ENCODE data around the gene CHPT1. TPM values are rescaled to one million over a fixed set of nuclear protein-coding genes. Genes with fewer than 3 reads are reported as not detected.
A peak's percentile ranks its signal among the peaks of the same experiment; 100 is the strongest.

CHPT1 gene
- total RNA-seq, 1 donor = 24.6 TPM

DNA sequence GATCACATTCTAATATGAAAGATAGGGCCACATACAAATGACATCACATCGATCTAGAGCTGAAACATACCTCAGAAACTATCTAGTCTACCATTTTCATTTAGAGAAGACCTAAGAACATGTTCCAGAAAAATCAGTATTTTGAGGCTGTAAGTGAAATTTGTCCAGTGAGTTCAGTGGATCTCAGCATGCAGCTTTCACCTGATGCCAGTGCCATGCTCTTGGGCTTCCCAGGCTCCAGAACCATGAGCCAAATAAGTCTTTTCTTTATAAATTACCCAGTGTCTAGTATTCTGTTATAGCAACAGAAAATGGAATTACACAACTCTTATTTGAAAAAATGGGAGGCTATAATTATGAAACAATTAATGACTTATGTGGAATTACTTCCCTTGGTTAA lies 9.0 kb downstream of the CHPT1 start:
- no peak for DNase-seq (ENCODE audit: insufficient read length, low spot score, missing footprints)
- Histone ChIP-seq H3K4me2 (ENCODE audit: insufficient read depth, low read length) (no peak overlapping the region), H3K27me3 (ENCODE audit: insufficient read depth, low read length) (no peaks in the 10 kb centered on the region), H3K4me3 (ENCODE audit: insufficient read depth, low read length) (no peak overlapping the region), H3K79me2 (ENCODE audit: insufficient read depth, low read length) (peaks cover 57% of the 10 kb centered on the region), H3K36me3 (ENCODE audit: insufficient read depth, low read length) (no peaks in the 10 kb centered on the region), H3K9me3 (ENCODE audit: low read depth, low read length) (no peaks in the 10 kb centered on the region), H2AFZ (ENCODE audit: low read length) (no peak overlapping the region), H3K27ac (ENCODE audit: low read depth, low read length) (no peak overlapping the region), H3K4me1 (ENCODE audit: insufficient read depth, low read length) (peaks cover 5% of the 10 kb centered on the region), H4K20me1 (ENCODE audit: insufficient read depth, low read length) (no peaks in the 10 kb centered on the region)
- TF ChIP-seq, protein P1, sequence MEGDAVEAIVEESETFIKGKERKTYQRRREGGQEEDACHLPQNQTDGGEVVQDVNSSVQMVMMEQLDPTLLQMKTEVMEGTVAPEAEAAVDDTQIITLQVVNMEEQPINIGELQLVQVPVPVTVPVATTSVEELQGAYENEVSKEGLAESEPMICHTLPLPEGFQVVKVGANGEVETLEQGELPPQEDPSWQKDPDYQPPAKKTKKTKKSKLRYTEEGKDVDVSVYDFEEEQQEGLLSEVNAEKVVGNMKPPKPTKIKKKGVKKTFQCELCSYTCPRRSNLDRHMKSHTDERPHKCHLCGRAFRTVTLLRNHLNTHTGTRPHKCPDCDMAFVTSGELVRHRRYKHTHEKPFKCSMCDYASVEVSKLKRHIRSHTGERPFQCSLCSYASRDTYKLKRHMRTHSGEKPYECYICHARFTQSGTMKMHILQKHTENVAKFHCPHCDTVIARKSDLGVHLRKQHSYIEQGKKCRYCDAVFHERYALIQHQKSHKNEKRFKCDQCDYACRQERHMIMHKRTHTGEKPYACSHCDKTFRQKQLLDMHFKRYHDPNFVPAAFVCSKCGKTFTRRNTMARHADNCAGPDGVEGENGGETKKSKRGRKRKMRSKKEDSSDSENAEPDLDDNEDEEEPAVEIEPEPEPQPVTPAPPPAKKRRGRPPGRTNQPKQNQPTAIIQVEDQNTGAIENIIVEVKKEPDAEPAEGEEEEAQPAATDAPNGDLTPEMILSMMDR (IDR thresholded peaks at IDR 0.05; ENCODE audit: extremely low read depth, low read depth, low read length) = no peak

GRCh38 chr12:101707131-101707782 lies 9.8 kb downstream of the CHPT1 start:
- H4K20me1 ChIP-seq (ENCODE audit: insufficient read depth, low read length) = no peaks in the 10 kb centered on the region
- peaks cover 5% of the 10 kb centered on the region for H3K4me1 ChIP-seq (ENCODE audit: insufficient read depth, low read length)
- H3K4me2 ChIP-seq (ENCODE audit: insufficient read depth, low read length) = no peak overlapping the region
- peaks cover 52% of the 10 kb centered on the region for H3K79me2 ChIP-seq (ENCODE audit: insufficient read depth, low read length)
- no peak overlapping the region for H3K4me3 ChIP-seq (ENCODE audit: insufficient read depth, low read length)
- H3K9me3 ChIP-seq (ENCODE audit: low read depth, low read length) = no peaks in the 10 kb centered on the region
- H2AFZ ChIP-seq (ENCODE audit: low read length) = no peak overlapping the region
- H3K27me3 ChIP-seq (ENCODE audit: insufficient read depth, low read length) = no peaks in the 10 kb centered on the region
- TF ChIP-seq, protein P1 (IDR thresholded peaks at IDR 0.05; ENCODE audit: extremely low read depth, low read depth, low read length) = no peak
- H3K36me3 ChIP-seq (ENCODE audit: insufficient read depth, low read length) = no peaks in the 10 kb centered on the region
- no peak overlapping the region for H3K27ac ChIP-seq (ENCODE audit: low read depth, low read length)
- no peak for DNase-seq (ENCODE audit: insufficient read length, low spot score, missing footprints)

DNA sequence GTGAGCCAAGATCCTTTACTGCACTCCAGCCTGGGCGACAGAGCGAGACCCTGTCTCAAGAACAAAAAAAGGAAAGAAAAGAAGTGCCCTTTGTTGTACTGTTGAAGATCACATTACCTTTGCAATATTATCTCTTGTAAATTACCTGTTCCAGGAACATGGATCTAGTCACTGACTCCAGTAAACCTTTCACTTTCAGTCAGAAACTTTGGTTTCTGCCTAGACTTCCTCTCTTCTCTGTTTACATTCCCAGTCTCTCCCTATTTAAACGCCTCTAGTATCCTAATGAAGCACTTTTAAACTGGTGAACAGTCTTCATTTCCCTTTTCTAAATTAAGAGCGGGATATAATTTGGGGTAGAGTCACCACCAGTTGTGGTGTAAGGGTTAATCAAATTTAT lies 12.8 kb downstream of the CHPT1 start:
- Histone ChIP-seq H3K27ac (ENCODE audit: low read depth, low read length) (no peak overlapping the region), H3K4me2 (ENCODE audit: insufficient read depth, low read length) (no peak overlapping the region), H2AFZ (ENCODE audit: low read length) (no peak overlapping the region), H3K36me3 (ENCODE audit: insufficient read depth, low read length) (no peaks in the 10 kb centered on the region), H3K27me3 (ENCODE audit: insufficient read depth, low read length) (no peaks in the 10 kb centered on the region), H3K4me1 (ENCODE audit: insufficient read depth, low read length) (peaks cover 9% of the 10 kb centered on the region), H3K4me3 (ENCODE audit: insufficient read depth, low read length) (no peak overlapping the region), H3K79me2 (ENCODE audit: insufficient read depth, low read length) (peaks cover 58% of the 10 kb centered on the region), H4K20me1 (ENCODE audit: insufficient read depth, low read length) (no peaks in the 10 kb centered on the region), H3K9me3 (ENCODE audit: low read depth, low read length) (no peaks in the 10 kb centered on the region)
- DNase-seq (ENCODE audit: insufficient read length, low spot score, missing footprints) = no peak
- TF ChIP-seq, protein P1 (IDR thresholded peaks at IDR 0.05; ENCODE audit: extremely low read depth, low read depth, low read length) = no peak

DNA sequence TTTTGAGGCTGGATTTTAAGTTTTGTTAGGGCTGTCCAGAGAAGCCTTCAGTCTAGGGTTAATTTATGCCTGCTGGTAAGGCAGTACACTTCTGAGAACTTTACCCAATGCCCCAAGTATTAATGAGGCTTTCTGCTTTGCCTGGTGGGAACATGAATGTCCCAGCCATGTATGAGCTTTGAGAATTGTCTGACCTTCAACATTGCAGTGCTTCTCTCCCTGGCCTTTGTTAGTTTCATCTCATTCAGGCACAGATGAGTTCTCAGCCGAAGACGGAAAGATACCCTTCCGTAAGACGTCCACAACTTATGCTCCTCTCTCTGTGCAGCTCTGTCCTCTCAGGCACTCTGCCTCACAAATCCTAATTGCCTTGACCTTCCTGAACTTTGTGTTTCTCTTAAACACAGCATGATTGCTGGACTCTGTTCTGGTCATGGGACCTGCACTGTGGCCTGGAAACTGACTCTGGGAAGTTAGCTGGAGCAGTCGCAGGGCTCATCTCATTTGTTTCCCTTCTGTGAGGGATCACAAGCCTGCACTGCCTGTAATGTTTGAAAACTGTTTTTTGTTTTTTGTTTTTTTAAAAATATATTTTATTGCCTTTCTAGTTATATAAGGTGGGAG lies 15.7 kb downstream of the CHPT1 start:
- Histone ChIP-seq H3K36me3 (ENCODE audit: insufficient read depth, low read length) (no peaks in the 10 kb centered on the region), H3K27ac (ENCODE audit: low read depth, low read length) (no peak overlapping the region), H3K4me2 (ENCODE audit: insufficient read depth, low read length) (peak overlapping the region; percentile 49), H3K27me3 (ENCODE audit: insufficient read depth, low read length) (no peaks in the 10 kb centered on the region), H2AFZ (ENCODE audit: low read length) (peak overlapping the region; percentile 62), H3K79me2 (ENCODE audit: insufficient read depth, low read length) (peaks cover 42% of the 10 kb centered on the region), H3K4me3 (ENCODE audit: insufficient read depth, low read length) (no peak overlapping the region), H3K9me3 (ENCODE audit: low read depth, low read length) (no peaks in the 10 kb centered on the region), H4K20me1 (ENCODE audit: insufficient read depth, low read length) (no peaks in the 10 kb centered on the region), H3K4me1 (ENCODE audit: insufficient read depth, low read length) (peaks cover 4% of the 10 kb centered on the region)
- TF ChIP-seq, protein P1 (IDR thresholded peaks at IDR 0.05; ENCODE audit: extremely low read depth, low read depth, low read length) = no peak
- DNase-seq (ENCODE audit: insufficient read length, low spot score, missing footprints) = peak; percentile 31

Data from osteoblast (primary cell).